GM12865 (cell line): ENCODE measurements around the gene NDUFA8.

ENCODE experiments used
- DNase-seq: peaks from one replicate; pipeline ENCODE4 v3.0.0; 2010; ENCODE audit warnings: low read depth
- H3K4me3 ChIP-seq: 2 replicates; pipeline ENCODE4 v1.5.1; 2011; ENCODE audit warnings: mild to moderate bottlenecking, low read depth, low read length, control low read depth
- TF ChIP-seq, protein P1 (sequence below): IDR thresholded peaks from 2 replicates; pipeline ENCODE4 v1.5.1; 2011; ENCODE audit warnings: low read length, control low read depth, low read depth, inconsistent platforms; ENCODE audit not compliant: insufficient read depth; ENCODE audit errors: missing control alignments

The NDUFA8 gene

DNA sequence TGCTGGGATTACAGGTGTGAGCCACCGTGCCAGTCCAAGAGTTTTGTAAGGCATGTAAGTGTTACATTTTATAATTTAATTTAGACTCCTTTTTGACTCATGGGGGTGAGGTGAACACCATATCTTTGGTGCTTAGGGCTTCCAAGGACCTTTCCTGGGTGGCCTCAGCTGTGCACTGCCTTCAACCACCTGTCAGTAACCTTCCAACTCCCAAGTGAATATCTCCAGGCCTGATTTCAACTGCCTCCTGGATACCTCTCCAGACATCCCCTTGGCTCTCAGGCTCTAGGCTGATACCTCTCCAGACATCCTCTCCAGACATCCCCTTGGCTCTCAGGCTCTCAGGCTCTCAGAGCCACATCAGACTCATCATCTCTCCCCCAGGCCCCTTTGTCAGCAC, 35.5 kb downstream of the NDUFA8 start:
- no peak for DNase-seq
- TF ChIP-seq, protein P1, sequence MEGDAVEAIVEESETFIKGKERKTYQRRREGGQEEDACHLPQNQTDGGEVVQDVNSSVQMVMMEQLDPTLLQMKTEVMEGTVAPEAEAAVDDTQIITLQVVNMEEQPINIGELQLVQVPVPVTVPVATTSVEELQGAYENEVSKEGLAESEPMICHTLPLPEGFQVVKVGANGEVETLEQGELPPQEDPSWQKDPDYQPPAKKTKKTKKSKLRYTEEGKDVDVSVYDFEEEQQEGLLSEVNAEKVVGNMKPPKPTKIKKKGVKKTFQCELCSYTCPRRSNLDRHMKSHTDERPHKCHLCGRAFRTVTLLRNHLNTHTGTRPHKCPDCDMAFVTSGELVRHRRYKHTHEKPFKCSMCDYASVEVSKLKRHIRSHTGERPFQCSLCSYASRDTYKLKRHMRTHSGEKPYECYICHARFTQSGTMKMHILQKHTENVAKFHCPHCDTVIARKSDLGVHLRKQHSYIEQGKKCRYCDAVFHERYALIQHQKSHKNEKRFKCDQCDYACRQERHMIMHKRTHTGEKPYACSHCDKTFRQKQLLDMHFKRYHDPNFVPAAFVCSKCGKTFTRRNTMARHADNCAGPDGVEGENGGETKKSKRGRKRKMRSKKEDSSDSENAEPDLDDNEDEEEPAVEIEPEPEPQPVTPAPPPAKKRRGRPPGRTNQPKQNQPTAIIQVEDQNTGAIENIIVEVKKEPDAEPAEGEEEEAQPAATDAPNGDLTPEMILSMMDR: no peak
- no peak overlapping the region for H3K4me3 ChIP-seq

DNA sequence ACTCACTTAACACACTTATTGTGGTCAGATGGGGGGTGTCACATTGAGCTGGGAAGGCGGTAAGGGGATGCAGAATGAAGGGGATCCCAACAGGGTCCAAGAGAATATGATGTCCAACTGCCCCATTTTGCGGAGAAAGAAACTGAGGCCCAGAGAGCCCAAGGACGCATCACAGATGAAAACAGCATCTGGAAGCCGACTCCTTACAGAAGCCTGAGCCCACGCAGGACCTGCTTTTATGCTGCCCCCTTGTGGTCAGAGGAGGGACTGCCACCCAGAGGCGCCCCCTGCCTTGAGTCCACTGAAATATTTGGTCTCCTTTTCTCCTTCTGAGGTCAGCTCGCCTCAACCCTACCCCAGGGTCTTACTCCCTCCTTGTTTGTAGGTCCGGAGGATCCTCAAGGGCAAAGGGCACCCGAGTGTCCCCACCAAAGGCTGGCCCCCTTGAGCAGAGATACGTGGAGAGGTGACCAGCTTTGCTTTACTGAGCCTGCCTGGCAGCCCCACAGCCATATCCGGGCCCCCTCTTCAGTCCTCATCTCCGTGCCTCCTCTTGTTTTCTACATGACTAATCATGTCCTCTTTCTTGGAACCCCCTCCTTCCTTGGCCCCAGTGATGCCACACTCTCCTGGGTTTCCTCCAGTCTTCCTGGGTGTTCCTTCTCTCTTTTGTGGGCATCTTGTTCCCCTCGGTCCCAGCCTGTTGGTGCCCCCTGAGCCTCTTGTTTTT, 36.5 kb downstream of the NDUFA8 start:
- DNase-seq: peak; percentile 72
- TF ChIP-seq, protein P1: peak; percentile 97
- H3K4me3 ChIP-seq: no peak overlapping the region

DNA sequence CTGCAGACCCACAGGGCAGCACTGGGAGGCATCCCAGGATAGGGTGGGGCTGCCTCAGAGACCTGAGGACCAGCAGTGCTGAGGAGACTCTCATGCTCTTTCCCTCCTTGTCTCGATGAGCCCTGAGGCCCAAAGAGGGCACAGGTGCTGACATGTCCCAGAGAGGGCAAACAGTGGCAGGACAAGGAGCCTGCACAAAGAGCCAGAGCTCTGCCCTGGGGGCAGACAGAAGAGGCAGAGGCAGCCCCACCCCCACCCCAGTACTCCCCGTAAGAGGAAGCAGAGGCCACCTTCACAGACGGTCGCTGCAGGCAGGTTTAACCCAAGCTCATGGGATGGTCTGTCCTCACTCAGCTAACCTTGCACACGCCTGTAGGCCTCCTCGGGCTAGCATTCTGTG, 37.1 kb downstream of the NDUFA8 start:
- H3K4me3 ChIP-seq: no peak overlapping the region
- TF ChIP-seq, protein P1: no peak
- DNase-seq: no peak

DNA sequence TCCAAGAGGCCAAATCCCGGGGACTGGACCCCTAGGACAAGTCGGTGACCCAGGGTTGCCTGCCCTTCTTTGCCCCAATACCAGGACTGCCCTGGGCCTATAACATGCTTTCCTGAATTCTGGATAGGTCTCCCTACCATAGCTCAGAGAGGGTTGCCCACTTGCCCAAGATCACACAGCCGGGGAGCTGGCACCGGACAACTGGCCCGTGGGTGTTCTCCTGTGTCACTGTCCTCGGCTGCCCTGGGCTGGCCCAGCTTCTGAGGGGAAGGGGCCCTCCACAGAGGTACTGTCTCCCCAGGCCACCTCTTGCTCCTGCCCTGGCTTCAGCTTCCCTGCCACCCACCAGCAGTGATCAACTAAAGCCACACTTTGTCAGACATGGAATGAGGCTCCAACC, 37.6 kb downstream of the NDUFA8 start:
- TF ChIP-seq, protein P1: no peak
- no peak overlapping the region for H3K4me3 ChIP-seq
- no peak for DNase-seq

DNA sequence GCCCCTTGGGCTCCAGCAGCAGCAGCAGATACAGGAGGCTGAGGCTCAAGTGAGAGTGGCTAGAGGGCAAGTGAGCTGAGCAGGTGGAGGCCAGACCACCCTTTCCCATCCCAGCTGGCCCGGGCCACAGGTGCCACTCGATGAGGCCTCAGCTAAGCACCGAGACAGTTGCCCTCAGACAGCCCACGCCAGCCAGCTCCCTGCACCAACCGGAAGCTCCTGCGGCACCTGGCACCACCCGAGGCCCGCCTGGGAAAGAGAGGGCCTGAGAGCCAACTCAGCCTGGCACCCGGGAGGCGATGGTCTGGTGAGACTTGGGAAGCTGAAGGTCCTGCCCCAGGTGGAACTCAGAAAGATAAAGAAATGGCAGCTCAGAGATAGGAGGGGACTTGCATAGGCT, 38.2 kb downstream of the NDUFA8 start:
- H3K4me3 ChIP-seq: no peak overlapping the region
- TF ChIP-seq, protein P1: no peak
- no peak for DNase-seq

DNA sequence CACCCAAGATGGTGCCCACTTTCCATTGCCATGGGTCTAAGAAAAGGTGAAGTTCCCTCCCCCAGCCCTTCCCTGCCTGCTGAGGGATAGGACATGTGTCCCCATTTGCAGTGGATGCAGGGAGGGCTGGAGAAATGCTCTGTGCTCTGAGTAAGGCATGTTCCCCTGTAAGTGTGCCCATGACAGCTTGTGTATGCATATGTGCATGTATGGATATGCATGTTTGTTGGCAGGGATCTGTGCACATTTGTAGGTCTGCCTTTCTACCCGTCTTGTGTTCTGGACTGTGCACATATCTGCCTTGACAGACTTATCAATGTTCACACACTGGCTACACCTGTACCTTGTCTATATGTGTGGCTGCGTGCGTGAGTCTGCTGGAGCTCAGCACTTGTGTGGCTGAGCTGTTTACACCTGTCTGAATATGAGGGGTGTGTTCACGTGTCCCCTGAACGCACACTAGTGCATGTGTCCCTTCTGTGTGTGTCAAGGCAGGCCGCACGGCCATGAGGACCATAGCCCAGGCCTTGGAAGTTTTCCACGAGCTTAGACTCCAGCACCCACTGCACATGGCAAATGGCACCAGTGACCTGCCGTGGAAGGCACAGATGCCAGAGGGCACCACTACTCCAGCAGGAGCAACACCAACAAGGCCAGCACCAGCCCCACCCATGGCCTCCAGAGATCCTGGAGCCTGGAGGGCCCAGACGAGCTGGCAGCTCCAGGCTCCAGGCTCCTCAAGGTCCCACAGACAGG, 39.1 kb downstream of the NDUFA8 start:
- DNase-seq: no peak
- TF ChIP-seq, protein P1: no peak
- no peak overlapping the region for H3K4me3 ChIP-seq

DNA sequence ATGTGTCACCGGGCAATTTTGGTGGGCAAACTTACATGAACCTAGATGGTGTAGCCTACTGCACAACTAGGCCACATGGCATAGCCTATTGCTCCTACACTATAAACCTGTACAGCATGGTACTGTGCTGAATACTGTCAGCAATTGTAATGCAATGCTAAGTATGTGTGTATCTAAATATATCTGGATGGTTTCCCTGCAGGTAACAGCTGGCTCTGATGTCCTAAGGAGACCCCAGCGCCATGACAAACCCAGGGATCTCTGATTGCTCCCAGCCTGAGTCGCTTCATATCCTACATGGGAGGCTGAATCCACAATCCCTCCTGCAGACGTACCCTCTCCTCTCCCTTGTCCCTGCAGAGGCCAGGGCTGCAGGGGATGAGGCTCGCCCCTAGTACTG, 39.9 kb downstream of the NDUFA8 start:
- TF ChIP-seq, protein P1: no peak
- no peak for DNase-seq

More for the DNA sequence above, 39.9 kb downstream of the NDUFA8 start:
- H3K4me3 ChIP-seq: no peak overlapping the region
